Measurements from ENCODE around the gene CDK3.

- TF ChIP-seq POLR2A (IDR thresholded peaks at IDR 0.05; ENCODE audit: borderline replicate concordance, extremely low read depth, insufficient read depth, insufficient read length) (no peak), EZH2 (IDR thresholded peaks at IDR 0.05) (no peak), ATF3 (IDR thresholded peaks at IDR 0.05) (no peak), POLR2AphosphoS5 (IDR thresholded peaks at IDR 0.05; ENCODE audit: low read depth, low read length) (no peak), CTCF (IDR thresholded peaks at IDR 0.05 in 2 of 3, conservative IDR thresholded peaks at IDR 0.05 in 1 of 3; ENCODE audit: borderline replicate concordance in 1 of 3, insufficient read depth in 1 of 3, low read depth in 2 of 3, low read length in 2 of 3) (no peak), SRF (IDR thresholded peaks at IDR 0.05; ENCODE audit: low read depth) (no peak), EGR1 (IDR thresholded peaks at IDR 0.05; ENCODE audit: low read depth) (no peak), MAX (IDR thresholded peaks at IDR 0.05) (no peak), REST (IDR thresholded peaks at IDR 0.05; ENCODE audit: low read depth) (no peak), ZNF274 (IDR thresholded peaks at IDR 0.05; ENCODE audit: low read depth, low read length) (no peak), JUND (IDR thresholded peaks at IDR 0.05) (no peak), TCF7L2 (IDR thresholded peaks at IDR 0.05; ENCODE audit: borderline replicate concordance, extremely low read depth, insufficient read depth, insufficient read length) (no peak), SIN3A (IDR thresholded peaks at IDR 0.05; ENCODE audit: low read depth) (no peak), EZH2phosphoT487 (IDR thresholded peaks at IDR 0.05; ENCODE audit: borderline replicate concordance) (no peak)
Observed at GRCh38 chr17:76018340-76018680, 17.7 kb downstream of the CDK3 start.
